ENCODE data around the gene TIMM50.

DNA sequence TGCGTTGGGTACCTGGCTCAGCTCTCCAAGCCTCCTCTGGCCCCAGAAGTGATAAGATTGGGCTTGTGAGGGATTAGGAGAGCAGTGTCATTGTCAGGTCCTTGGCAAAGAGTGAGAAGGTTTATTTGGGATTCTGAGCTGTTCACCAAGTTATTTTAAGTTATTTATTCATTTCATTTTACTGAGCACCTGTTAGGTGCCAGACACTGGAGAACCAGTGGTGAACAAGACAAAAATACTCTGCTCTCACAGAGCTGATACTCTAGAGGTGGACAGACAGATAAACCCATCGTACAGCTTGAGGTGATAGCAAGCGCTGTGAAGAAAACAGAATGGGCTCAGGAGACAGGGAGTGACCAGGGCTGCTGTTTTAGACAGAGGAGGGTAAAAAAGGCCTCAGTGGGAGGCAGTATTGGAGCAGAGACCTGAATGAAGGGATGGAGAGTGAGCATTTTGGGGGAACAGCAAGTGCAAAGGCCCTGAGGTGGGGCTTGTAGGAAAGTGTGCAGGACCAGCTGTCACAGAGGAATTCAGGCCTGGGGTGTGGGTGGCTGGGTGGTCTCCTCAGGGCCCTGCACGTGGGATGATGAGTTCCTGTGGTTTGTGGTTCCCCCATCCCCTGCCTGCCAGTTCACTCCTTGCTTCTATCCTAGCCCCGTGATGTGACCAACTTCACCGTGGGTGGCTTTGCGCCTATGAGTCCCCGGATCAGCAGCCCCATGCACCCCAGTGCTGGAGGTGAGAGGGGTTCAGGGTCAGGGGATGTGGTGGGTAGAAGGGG lies 8.7 kb upstream of the TIMM50 start:
- TF ChIP-seq, protein P1, sequence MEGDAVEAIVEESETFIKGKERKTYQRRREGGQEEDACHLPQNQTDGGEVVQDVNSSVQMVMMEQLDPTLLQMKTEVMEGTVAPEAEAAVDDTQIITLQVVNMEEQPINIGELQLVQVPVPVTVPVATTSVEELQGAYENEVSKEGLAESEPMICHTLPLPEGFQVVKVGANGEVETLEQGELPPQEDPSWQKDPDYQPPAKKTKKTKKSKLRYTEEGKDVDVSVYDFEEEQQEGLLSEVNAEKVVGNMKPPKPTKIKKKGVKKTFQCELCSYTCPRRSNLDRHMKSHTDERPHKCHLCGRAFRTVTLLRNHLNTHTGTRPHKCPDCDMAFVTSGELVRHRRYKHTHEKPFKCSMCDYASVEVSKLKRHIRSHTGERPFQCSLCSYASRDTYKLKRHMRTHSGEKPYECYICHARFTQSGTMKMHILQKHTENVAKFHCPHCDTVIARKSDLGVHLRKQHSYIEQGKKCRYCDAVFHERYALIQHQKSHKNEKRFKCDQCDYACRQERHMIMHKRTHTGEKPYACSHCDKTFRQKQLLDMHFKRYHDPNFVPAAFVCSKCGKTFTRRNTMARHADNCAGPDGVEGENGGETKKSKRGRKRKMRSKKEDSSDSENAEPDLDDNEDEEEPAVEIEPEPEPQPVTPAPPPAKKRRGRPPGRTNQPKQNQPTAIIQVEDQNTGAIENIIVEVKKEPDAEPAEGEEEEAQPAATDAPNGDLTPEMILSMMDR (IDR thresholded peaks at IDR 0.05 in 4 of 5, conservative IDR thresholded peaks at IDR 0.05 in 1 of 5): no peak
- no peak for TF ChIP-seq POLR2A (IDR thresholded peaks at IDR 0.05)

All from gastrocnemius medialis (tissue), 4 donors.